CD4-positive, alpha-beta T cell treated with Interleukin-4 for 4 hours (primary cell): ENCODE results near the gene MAPK8.

Experiments used
- DNase-seq: peaks from one replicate; pipeline ENCODE4 v3.0.0-alpha.2; 2020

The MAPK8 gene

DNA sequence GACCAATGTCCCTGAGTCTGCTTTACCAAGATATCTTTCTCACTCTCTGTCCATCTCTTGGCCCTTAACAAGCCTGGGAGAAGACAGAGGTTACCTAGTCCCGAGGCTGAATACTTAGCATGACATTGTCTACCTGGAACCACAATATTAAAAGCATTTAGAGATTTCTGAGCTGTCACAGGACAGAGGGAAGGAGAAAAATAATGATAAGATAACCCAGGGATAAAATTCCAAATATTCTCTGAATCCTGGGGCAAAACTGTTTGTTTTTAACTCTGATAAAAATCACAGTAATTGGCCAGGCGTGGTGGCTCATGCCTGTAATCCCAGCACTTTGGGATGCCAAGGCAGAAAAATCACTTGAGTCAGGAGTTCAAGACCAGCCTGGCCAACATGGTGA, 12.0 kb upstream of the MAPK8 start:
- no peak for DNase-seq

DNA sequence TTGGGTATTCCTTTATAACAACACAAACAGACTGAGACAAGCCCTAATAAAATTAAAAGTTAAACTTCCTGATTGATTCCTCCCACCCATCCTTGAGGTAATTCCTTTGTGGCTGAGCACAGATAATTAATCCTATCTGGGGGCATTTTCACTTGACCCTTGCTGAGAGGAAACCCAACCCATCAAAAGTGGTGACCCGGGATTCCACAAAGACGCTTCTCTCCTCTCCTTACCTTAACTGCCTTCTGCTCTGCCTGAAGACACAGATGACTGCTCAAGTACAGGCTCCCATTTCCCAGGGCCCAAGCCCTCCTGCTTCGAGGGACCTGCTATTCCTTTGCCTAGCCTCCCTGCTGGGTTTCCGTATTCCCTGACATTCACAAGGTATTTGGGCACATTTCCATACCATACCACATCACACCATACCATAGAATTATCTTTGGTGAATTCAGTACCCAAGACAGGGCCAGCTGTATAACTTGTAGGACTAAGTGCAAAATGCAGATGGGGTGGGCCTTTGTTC, 9.8 kb upstream of the MAPK8 start:
- DNase-seq, result no peak

DNA sequence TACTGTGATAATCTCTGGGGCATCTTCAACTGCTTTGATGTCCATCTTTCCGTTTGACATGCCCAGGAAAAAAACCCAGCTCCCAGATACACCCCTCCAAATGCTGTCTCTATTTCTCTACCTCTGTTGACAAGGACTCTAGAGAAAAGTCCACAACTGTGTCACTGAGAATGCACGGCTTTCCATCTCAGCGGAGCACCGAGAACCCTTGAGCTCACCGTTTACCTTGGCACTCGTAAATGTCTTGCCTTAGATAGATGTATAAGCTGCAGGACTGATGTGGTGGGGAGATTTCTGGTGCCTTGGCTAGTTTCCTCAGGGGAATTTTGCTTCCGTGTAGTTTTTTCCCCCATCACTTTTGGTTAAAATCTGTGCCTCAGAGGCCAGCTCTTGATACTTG, 7.4 kb upstream of the MAPK8 start:
- DNase-seq, result no peak

DNA sequence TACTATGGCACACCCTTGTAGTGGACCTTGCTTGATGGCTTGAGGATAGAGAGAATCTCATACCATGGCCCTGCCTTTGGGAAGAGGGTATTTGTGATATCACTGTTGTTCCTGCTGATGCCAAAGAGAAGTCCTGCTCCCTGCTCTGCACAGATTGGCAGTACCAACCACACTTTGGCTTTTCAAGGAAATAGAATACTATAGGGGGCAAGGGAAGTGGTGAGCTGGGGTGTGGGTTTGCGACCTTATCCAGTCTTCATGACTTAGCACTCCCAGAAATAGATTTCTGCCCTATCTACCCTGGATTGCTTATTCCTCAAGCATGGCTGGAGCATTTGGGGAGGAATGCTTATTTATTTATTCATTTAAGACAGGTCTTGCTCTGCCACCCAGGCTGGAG, 6.8 kb upstream of the MAPK8 start:
- DNase-seq, result no peak

DNA sequence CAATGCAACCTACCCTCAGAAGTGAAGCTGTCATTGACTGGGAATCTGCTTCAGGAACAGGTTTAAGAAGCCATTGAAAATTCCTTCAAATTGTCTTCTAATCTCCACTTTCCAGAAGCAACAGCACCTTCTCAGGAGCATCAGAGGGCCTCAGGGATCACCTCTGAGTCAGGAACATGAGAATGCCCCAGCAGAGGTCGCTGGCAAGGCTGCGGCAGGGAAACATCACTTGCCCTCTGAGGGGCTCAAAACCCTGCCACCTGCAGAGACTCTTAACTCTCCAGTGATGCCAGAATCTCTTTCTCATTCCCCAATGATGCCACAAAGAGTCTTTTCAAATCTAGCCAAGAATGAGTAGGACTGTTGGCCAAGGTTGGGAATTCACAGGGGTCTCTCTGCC, 5.9 kb upstream of the MAPK8 start:
- DNase-seq, result no peak

DNA sequence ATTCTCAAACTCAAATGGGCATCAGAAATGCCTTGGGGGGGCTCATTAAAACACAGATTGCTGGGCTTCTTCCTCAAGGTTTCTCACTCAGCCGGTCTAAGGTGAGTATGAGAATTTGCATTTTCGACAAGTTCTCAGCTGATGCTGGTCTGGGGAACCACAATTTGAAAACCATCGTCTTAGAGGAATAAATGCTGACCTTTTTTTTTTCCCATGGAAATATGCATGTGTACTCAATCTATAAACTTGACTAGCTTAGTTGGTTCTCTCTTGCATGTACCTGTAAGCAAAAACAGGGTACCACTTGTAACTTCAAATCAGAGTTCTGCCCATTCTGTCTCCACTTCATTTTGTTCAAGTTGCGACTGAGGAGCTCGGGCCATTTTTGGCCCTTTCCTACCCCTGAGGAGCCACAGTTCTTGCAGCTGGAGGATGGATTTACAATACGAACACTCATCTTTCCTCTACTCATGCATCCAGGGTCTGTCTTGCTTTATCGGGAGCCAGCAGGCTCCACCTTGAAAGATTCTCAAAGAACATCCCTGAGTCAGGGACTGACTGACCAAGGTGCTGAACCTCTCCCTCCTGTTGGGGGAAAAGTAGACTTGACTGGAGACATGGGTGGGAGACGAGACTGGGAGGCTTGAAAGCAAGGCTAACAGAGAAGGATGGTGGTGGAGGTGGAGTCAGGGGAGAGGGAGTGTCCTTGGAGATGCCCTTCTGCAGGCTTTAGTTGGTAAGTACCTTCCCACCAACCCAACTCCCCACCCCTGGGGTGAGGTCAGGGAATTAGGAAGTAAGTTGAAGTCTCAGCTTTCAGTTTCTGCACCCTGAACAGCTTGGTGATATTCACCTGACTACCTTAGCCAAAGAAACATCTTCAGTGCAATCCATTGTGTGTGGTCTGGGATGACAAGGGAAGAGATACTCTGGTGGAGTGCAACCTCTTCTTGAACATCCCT, 3.7 kb upstream of the MAPK8 start:
- no peak for DNase-seq

DNA sequence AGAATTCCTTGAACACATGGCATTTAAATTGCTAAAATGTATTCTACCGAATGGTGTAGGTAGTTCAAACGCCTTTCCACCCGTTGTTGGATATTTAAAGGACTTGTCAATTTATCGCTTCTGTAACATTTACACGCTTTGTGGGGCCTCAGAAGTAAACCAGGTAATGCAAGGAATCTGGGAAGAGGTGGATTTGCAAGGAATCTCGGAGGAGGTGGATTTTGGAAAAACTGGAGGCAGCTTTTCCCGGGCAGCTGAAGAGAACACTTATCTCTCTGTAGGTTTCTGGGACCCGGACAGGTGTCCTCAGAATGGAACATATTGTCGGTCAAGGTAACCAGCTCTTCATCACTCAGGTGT, 592 bp upstream of the MAPK8 start:
- no peak for DNase-seq

DNA sequence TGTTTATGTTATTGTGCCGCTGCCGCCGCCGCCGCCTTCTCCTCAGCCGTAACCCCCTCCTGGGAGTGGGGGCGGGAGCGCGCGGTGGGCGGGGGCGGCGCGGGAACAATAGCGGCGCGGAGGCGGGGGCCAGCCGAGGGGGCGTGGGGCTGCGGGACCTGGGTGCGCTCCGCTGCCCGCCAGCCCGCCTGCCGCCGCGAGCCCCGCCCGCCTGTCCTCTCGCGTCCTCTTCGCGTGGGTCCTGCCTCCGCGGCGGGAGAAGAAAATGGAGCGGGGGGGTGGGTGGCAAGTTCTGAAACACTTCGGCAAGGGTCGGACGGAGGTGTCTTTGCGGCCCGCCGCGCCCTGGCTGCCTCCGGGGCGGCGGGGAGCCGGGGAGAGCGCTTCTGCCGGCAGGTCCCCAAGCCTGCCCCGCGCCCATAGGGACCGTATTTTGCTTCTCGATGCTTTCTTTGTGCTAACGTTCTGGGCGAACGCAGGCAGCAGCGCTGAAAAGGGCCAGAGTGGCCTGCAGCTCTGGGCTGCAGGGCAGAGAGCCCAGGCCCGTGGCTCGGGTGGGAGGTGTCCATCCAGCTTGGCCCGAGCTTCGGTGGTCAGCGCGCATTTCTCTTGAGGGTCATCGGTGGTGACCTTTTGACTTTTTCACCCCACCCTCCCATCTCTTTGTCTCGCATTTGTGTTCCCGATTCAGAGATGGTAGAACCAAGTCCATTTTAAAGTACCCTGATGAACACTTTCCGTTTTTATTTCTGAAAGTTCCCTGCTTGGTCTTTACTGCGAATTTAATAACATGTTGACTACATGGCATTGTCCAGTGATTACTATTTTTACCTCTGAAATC, 613 bp downstream of the MAPK8 start:
- peak; percentile 67 for DNase-seq

DNA sequence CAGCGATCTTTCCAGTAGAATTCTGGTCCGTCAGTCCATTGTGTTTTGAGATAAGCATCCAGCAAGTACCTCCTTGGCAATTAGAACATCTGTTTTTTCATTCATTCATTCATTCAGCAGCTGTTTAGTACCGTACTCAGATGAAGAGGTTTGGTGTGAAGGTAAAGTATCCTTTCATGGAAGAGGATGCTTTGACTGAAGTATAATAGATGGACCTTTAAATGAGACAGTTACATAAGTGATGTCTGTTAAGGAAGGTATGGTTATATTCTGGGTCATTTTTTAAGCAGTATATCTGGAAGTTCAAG, 1.2 kb downstream of the MAPK8 start:
- DNase-seq, result no peak

DNA sequence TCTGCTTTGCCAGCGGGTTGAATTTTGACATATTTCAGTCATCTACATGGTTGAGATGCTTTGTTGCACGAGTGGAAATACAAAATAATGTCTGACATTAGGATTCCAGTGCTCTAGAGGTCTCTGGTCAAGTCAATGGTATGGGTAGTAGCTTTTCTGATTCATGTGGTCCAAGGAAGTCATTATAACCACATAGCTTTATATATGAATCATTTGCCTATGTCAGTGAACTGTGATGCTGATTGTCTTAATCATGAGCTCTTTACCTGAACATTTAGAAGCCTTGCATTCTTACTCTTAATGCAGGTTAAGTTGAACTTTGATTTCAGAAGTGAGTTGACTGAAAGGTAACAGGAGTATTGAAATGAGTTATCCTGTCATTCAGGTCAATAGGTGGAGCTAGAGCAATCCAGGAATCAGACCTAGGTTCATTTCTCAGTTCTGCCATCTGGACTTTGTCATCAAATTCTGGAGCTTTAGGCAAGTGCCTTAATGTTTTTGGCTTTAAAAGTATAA, 3.3 kb downstream of the MAPK8 start:
- DNase-seq, result peak; percentile 17

DNA sequence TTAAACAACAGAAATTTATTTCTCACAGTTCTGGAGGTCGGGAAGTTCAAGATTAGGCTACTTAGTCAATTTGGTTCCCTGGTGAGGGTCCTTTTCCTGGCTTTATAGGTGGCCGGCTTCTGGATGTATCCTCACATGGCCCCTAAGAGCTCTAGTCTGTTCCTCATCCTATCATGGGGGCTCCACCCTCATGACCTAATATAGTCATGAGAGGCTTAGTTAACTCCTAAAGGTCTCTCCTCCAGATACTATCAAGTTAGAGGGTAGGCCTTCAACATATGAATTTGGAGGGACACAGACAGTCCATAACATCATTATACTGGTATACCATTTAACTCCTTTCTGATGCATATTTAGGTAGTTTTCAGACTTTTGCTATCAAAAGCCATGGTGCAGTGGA, 7.6 kb downstream of the MAPK8 start:
- DNase-seq, result no peak

DNA sequence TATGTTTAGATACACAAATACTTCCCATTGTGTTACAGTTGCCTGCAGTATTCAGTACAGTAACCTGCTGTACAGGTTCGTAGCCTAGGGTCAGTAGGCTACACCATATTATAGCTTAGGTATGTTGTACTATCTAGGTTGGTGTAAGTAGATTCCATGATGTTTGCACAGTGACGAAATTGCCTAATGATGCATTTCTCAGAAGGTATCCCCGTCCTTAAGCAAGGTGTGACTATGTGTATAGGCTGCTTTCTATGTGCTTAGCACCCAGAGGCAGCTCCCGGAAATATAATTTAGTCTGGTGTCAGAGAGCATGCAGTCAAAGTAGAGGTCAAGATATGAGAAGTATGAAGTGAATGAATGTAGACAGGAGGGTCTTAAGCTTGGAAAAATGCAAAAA, 9.8 kb downstream of the MAPK8 start:
- DNase-seq, result no peak

DNA sequence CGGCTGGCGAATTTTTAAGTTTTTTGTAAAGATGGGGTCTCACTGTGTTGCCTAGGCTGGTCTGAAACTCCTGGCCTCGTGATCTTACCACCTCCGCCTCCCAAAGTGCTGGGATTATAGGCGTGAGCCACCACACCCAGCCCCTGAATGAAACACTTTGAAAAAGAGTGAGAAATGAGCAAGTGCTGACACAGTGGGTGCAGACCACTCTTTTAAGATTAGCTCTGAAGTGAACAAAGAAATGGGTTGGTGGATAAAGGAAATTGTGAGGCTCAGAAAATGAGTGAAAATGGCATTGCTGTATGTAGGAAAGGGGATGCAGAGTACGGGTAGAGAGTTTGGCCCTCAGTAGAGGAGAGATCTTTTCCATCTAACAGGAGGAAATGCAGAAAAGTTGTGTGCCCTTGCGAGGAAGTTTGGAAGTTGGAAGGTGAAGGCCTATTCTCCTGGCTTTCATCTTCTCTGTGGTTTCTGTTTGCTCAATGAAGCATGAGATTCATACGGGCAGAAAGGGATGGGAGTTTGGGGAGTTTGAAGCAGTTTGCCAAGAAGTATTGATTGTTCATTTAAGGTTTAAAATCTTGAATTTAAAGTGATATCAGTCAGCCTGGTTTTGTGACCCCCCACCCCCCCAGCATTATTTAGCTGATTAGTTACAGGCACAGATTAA, 11.0 kb downstream of the MAPK8 start:
- DNase-seq, result no peak

DNA sequence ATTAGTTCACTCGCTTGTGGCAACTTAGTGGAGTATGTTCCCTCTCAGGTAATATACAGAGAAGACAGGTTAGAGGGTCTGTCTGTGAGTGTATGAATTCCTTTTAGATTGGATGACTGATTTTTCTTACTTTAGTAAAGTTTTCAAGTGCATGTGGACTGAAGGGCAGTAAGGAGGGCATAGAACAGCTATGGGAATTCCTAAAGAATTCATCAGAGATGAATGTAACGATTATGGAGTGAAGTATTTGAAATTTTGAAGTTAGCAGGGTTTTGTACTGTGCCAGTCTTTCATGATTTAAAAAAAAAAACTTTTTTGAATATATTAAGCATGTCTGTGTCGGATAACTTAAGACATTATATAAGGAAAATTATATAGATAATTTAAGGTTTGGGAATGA, 15.5 kb downstream of the MAPK8 start:
- DNase-seq, result no peak

DNA sequence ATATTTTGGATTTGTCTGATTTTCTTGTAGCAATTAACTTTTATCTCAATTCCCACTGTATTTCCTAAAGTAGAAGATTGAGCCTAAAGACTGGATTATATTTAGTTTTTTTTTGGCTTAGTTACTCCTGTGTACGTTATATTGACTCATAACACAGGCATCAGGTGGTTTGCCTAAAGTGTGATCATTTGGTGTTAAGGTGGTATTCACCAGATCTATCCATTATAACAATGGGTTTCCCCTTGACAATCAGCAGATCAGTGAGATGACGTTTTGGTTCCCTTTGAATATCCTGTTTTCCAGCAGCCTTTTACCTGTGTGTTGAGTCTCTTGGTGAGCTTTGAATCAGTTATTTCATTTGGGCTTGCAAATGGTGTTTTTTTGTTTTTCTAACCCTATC, 18.1 kb downstream of the MAPK8 start:
- DNase-seq, result no peak

DNA sequence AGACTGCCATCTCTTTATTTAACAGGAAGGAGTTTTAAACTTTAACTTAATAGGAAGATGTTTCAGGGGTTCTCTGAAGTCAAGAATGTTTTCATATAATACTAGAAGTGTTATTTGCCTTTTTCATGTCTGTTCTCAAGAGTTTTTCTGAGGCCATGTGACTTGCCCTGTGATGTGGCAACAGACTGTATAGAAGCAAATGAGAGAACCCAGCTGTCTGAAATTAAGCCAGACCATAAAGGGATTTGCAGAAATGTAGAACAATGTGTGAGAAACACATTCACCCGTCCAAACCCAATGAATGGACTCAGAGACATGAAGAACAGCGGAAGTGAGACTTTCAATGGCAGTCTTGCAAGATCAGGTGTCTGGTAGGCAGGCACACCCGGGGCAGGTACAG, 23.8 kb downstream of the MAPK8 start:
- DNase-seq, result no peak

DNA sequence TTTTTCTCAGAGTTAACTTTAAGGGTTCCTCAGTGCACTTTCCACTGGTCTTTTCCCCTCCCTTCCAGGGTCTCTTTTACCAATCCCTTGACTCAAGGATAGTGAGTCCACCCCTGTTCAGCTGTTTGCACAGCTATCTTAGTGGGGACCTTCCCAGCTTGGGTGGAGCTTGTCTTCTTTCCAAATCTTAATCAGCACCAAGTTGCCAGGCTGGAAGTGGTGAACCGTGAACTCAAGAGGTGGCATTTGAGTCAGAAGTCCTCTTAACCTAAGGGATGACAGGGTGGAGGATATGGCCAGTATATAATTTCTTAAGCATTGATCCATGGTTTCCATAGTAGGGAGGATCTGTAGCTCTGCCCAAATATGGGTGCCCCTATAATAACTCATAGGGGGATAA, 25.0 kb downstream of the MAPK8 start:
- DNase-seq, result no peak

DNA sequence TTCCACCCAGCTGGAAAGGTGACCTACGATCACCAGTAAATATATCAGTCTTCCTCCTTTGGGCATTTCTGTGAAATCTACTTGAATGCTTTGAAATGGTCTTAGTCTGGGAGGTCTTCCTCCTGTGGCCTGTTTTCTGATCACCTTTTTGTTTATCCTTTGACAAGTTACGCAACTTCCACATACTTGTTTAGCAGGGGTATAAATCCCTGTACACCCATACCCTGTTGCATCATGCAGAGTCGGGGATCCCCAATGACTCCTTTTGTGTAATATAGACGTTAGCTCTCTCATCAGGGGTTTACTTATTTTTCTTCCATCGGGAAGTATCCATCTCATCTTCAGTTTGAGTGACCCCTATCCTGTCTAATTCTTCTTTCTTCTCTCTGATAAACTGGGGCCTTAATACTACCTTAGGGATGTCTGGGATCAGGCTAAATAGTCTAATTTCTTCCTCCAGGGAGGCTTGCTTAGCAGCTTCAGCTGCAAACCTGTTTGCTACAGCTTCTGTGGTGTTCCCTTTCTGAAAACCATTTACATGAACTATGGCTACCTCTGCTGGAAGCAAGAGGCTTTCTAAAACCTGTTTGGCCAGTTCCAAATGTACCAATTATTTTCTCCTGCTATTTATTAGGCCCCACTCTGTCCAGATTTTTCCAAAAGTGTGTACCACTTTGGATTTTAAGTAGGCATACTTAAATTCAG, 25.8 kb downstream of the MAPK8 start:
- DNase-seq, result no peak

DNA sequence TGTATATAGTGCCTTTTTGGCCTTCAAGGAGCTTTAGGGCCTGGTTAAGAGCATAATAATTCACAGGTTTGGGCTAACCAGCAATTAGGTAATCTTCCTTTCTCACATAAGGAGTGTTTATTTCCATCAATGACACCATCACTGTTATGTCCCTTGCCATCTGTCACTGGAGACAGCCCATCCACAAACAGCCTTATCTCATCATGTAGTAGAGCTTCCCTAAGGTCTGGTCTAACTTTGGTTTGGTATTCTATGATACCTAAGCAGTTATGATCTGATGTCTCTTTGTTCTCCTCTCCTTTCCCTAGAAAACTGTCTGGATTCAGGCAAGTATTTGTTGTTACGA, 26.4 kb downstream of the MAPK8 start:
- no peak for DNase-seq

DNA sequence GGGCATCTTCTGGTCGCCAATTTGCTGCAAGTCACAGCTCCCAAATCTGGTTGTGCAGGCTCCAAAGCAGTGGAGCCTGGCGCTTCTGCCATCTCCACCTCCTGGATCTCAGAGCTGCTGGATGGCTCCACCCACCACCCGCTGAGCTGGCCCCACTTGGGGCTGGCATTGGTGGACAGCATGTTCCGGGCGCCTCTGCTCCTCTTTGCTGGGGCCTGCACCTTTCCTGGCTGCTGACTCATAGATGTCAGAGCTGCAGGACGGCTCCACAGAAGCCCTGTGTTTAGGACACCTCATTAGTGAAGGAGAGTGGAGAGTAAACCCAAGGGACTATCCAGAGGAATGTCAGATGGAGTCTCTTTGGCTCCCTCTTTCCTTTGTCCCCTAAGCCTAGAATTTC, 27.4 kb downstream of the MAPK8 start:
- no peak for DNase-seq

DNA sequence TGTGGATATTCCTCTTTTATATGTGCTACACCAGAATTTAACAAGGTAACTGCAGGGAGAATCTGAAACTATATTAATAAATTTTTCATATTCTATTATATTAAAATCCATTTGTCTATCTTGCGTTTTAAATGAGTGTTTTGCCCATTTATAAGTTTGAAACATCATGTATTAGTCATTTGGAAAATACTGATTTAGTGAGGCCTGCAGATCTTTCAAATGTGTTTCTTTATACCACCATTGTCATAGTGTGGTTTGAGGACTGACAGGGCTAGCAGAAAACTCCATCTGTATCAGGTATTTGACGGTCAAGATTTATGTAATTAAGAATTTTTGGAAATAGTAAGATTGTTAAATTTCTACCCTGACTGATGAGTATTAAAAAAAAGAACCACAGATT, 29.3 kb downstream of the MAPK8 start:
- no peak for DNase-seq

DNA sequence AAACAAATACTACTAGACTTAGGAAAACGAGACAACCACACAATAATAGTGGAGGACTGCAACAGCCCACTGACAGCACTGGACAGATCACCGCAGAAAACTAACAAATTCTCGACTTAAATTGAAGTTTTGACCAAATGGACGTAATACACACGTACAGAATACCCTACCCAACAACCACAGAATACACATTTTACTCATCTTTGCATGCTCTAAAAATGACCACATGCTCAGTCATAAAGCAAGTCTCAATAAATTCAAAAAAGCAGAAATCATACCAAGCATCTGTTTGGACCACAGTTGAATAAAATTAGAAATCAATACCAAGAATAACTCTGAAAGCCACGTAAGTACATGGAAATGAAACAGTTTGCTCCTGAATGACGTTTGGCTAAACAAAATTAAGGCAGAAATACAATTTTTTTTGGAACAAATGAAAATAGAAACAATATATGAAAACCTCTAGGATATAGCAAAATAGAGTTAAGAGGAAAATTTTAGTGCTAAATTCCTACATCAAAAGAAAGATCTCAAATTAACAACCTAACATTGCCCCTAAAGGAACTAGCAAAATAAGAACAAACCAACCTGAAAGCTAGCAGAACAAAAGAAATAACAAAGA, 30.6 kb downstream of the MAPK8 start:
- DNase-seq, result no peak
